GM08714 (cell line): Measurements from ENCODE around the gene CRYBG2.
A peak's percentile ranks its signal among the peaks of the same experiment; 100 is the strongest.

Experiments
- H3K4me3 ChIP-seq: fragments of 200-500 bp; sonication (Bioruptor generic); 2 replicates; pipeline ENCODE4 v1.5.1; 2014; ENCODE audit warnings: mild to moderate bottlenecking, low read length, inconsistent platforms
- ZNF274 ChIP-seq: IDR thresholded peaks from 2 replicates; pipeline ENCODE4 v1.6.1; 2012; ENCODE audit warnings: mild to moderate bottlenecking, low read depth, low read length

Gene CRYBG2

GRCh38 chr1:26281971-26282370 is 72.0 kb downstream of the CRYBG2 start:
- H3K4me3 ChIP-seq = no peak overlapping the region
- TF ChIP-seq ZNF274 = no peak

GRCh38 chr1:26281091-26281958 is 72.6 kb downstream of the CRYBG2 start:
- TF ChIP-seq ZNF274 = no peak
- no peak overlapping the region for H3K4me3 ChIP-seq

GRCh38 chr1:26280333-26281042 is 73.4 kb downstream of the CRYBG2 start:
- no peak for TF ChIP-seq ZNF274
- H3K4me3 ChIP-seq = peak overlapping the region; percentile 85

GRCh38 chr1:26279456-26280332 is 74.2 kb downstream of the CRYBG2 start, which contains the start of gene SH3BGRL3:
Gene SH3BGRL3, plus strand, starts transcription at chr1:26280086. Its CDS starts 70 bp downstream, at chr1:26280156.
- H3K4me3 ChIP-seq = peak within 1 kb of the TSS; percentile 85
- TF ChIP-seq ZNF274 = no peak

- no peak for TF ChIP-seq ZNF274
- peak overlapping the region; percentile 85; the same call in 1 of the 2 replicates for H3K4me3 ChIP-seq
These were observed 75.0 kb downstream of the CRYBG2 start for GRCh38 chr1:26278724-26279455.

GRCh38 chr1:26278303-26278702 is 75.6 kb downstream of the CRYBG2 start:
- no peak overlapping the region for H3K4me3 ChIP-seq
- TF ChIP-seq ZNF274 = no peak

GRCh38 chr1:26277719-26278118 is 76.2 kb downstream of the CRYBG2 start:
- no peak for TF ChIP-seq ZNF274
- H3K4me3 ChIP-seq = no peak overlapping the region

- no peak overlapping the region for H3K4me3 ChIP-seq
- TF ChIP-seq ZNF274 = no peak
These were observed 76.7 kb downstream of the CRYBG2 start for GRCh38 chr1:26277261-26277661.

GRCh38 chr1:26276432-26276838 is 77.5 kb downstream of the CRYBG2 start:
- no peak for TF ChIP-seq ZNF274
- H3K4me3 ChIP-seq = no peak overlapping the region

- no peak for TF ChIP-seq ZNF274
- no peak overlapping the region for H3K4me3 ChIP-seq
These were observed 78.1 kb downstream of the CRYBG2 start for GRCh38 chr1:26275580-26276431.

GRCh38 chr1:26274801-26275425 is 79.0 kb downstream of the CRYBG2 start:
- no peak for TF ChIP-seq ZNF274
- no peak overlapping the region for H3K4me3 ChIP-seq
